Activated T-helper 1 cell treated with anti-CD3 and anti-CD28 coated beads, Interleukin-12 subunit alpha, Interleukin-12 subunit beta, Interleukin-2, Interleukin-4 antibody, amounts not matched to agents 30 ng/mL and 10 ng/mL and 1 ng/mL, durations not matched to agents 14 hours and 24 hours and 36 hours (primary cell): Measurements from ENCODE around the gene CREBRF. TPM values are rescaled to one million over a fixed set of nuclear protein-coding genes. Genes with fewer than 3 reads are reported as not detected.
"Not testable (repeated sequence)": the region's sequence is repeated elsewhere in the genome, so short reads cannot be mapped to it uniquely, and the experiment has no call there.

Experiments
- DNase-seq: peaks from one replicate; pipeline ENCODE4 v3.0.0; 2021; ENCODE audit warnings: low spot score
- H3K27ac Mint-ChIP-seq: one replicate; pipeline ENCODE4 v1.8.0; 2021; ENCODE audit warnings: mild to moderate bottlenecking, mixed read lengths
- H3K27me3 Mint-ChIP-seq: one replicate; pipeline ENCODE4 v1.8.0; 2022; ENCODE audit warnings: mild to moderate bottlenecking, moderate library complexity, mixed read lengths; ENCODE audit not compliant: insufficient read depth
- H3K36me3 Mint-ChIP-seq: one replicate; pipeline ENCODE4 v1.8.0; 2021; ENCODE audit warnings: low read depth, mixed read lengths
- H3K4me1 Mint-ChIP-seq: one replicate; pipeline ENCODE4 v1.8.0; 2021; ENCODE audit warnings: low read depth, mixed read lengths
- H3K4me3 Mint-ChIP-seq: one replicate; pipeline ENCODE4 v1.8.0; 2021; ENCODE audit warnings: mild to moderate bottlenecking, moderate library complexity, mixed read lengths
- H3K9me3 Mint-ChIP-seq: one replicate; pipeline ENCODE4 v1.8.0; 2021; ENCODE audit warnings: mixed read lengths
- intact Hi-C: fragments of 100-400 bp; cut with micrococcal nuclease; formaldehyde crosslinking; loops from one replicate; pipeline ENCODE4 v1.15.1; 2024
- total RNA-seq: library from RNA; stranded (reverse); gene quantifications from 2 replicates; pipeline ENCODE4 v1.2.3, GENCODE V29; 2022

CREBRF gene
- total RNA-seq, 1 donor from 2014 or later, result 7.4 TPM

- H3K36me3 Mint-ChIP-seq, result no peaks in the 10 kb centered on the region
- no peak for DNase-seq
- peaks cover 13% of the 10 kb centered on the region for H3K4me1 Mint-ChIP-seq
- H3K27ac Mint-ChIP-seq, result no peak overlapping the region
- H3K9me3 Mint-ChIP-seq, result no peaks in the 10 kb centered on the region
- no peak overlapping the region for H3K4me3 Mint-ChIP-seq
- intact Hi-C loops, result no loop called here
- H3K27me3 Mint-ChIP-seq, result no peaks in the 10 kb centered on the region
Observed at GRCh38 chr5:173042763-173043107, 13.4 kb upstream of the CREBRF start.

GRCh38 chr5:173045474-173045873 is 10.7 kb upstream of the CREBRF start:
- Mint-ChIP-seq H3K9me3 (no peaks in the 10 kb centered on the region), H3K36me3 (no peaks in the 10 kb centered on the region), H3K27me3 (no peaks in the 10 kb centered on the region), H3K4me3 (no peak overlapping the region), H3K27ac (no peak overlapping the region), H3K4me1 (no peaks in the 10 kb centered on the region)
- intact Hi-C loops, result no loop called here
- no peak for DNase-seq

GRCh38 chr5:173047096-173047837 is 8.9 kb upstream of the CREBRF start:
- H3K27ac Mint-ChIP-seq, H3K4me3 Mint-ChIP-seq, H3K36me3 Mint-ChIP-seq: not testable (repeated sequence)

GRCh38 chr5:173047838-173048105 is 8.4 kb upstream of the CREBRF start:
- no peak overlapping the region for H3K27ac Mint-ChIP-seq
- no peak overlapping the region for H3K4me3 Mint-ChIP-seq
- no peaks in the 10 kb centered on the region for H3K36me3 Mint-ChIP-seq
- DNase-seq, result no peak
- no peaks in the 10 kb centered on the region for H3K4me1 Mint-ChIP-seq
- intact Hi-C loops, result no loop called here
- H3K9me3 Mint-ChIP-seq, result no peaks in the 10 kb centered on the region
- peaks cover 4% of the 10 kb centered on the region for H3K27me3 Mint-ChIP-seq

More at GRCh38 chr5:173047096-173047837, 8.9 kb upstream of the CREBRF start:
- H3K9me3 Mint-ChIP-seq, DNase-seq, H3K27me3 Mint-ChIP-seq, intact Hi-C loops, H3K4me1 Mint-ChIP-seq: not testable (repeated sequence)

- H3K4me1 Mint-ChIP-seq, result peaks cover 15% of the 10 kb centered on the region
- H3K4me3 Mint-ChIP-seq, result no peak overlapping the region
- H3K27me3 Mint-ChIP-seq, result peaks cover 5% of the 10 kb centered on the region
- H3K27ac Mint-ChIP-seq, result no peak overlapping the region
- DNase-seq, result no peak
- no peaks in the 10 kb centered on the region for H3K36me3 Mint-ChIP-seq
- intact Hi-C loops, result loop anchor here (10.0 kb wide), 1 partner anchor 876 kb away; no protein-coding TSS in a partner anchor
- no peaks in the 10 kb centered on the region for H3K9me3 Mint-ChIP-seq
Observed at GRCh38 chr5:173050791-173051190, 5.4 kb upstream of the CREBRF start.

GRCh38 chr5:173051746-173052145 is 4.4 kb upstream of the CREBRF start:
- Mint-ChIP-seq H3K27me3 (peaks cover 5% of the 10 kb centered on the region), H3K36me3 (no peaks in the 10 kb centered on the region), H3K9me3 (no peaks in the 10 kb centered on the region), H3K4me3 (no peak overlapping the region), H3K4me1 (peaks cover 17% of the 10 kb centered on the region), H3K27ac (no peak overlapping the region)
- intact Hi-C loops, result loop anchor here (10.0 kb wide), 1 partner anchor 877 kb away; no protein-coding TSS in a partner anchor
- no peak for DNase-seq

GRCh38 chr5:173053041-173053440 is 3.1 kb upstream of the CREBRF start:
- H3K27me3 Mint-ChIP-seq, result peaks cover 5% of the 10 kb centered on the region
- DNase-seq, result no peak
- peaks cover 17% of the 10 kb centered on the region for H3K4me1 Mint-ChIP-seq
- intact Hi-C loops, result loop anchor here (10.0 kb wide), 1 partner anchor 878 kb away; no protein-coding TSS in a partner anchor
- no peaks in the 10 kb centered on the region for H3K36me3 Mint-ChIP-seq
- H3K9me3 Mint-ChIP-seq, result no peaks in the 10 kb centered on the region
- no peak overlapping the region for H3K4me3 Mint-ChIP-seq
- H3K27ac Mint-ChIP-seq, result no peak overlapping the region

- Mint-ChIP-seq H3K36me3 (no peaks in the 10 kb centered on the region), H3K9me3 (no peaks in the 10 kb centered on the region), H3K4me1 (peaks cover 17% of the 10 kb centered on the region), H3K4me3 (peak overlapping the region; percentile 87), H3K27ac (peak overlapping the region; percentile 92), H3K27me3 (peaks cover 5% of the 10 kb centered on the region)
- intact Hi-C loops, result loop anchor here (1.0 to 10.0 kb wide), 3 partner anchors 20 to 1668 kb away; partner anchors contain the start of gene NPM1
- DNase-seq, result no peak
Observed at GRCh38 chr5:173055042-173055721, 970 bp upstream of the CREBRF start.

- Mint-ChIP-seq H3K4me3 (peak overlapping the region; percentile 87), H3K36me3 (no peaks in the 10 kb centered on the region), H3K27ac (peak overlapping the region; percentile 92), H3K27me3 (peaks cover 4% of the 10 kb centered on the region), H3K9me3 (no peaks in the 10 kb centered on the region), H3K4me1 (peaks cover 17% of the 10 kb centered on the region)
- intact Hi-C loops, result loop anchor here (1.0 to 10.0 kb wide), 3 partner anchors 20 to 1668 kb away; partner anchors contain the start of gene NPM1
- no peak for DNase-seq
Observed at GRCh38 chr5:173055722-173055982, 500 bp upstream of the CREBRF start.

GRCh38 chr5:173056783-173057061 is 570 bp downstream of the CREBRF start:
- H3K27me3 Mint-ChIP-seq, result peaks cover 2% of the 10 kb centered on the region
- H3K36me3 Mint-ChIP-seq, result no peaks in the 10 kb centered on the region
- no peaks in the 10 kb centered on the region for H3K9me3 Mint-ChIP-seq
- H3K27ac Mint-ChIP-seq, result peak overlapping the region; percentile 90
- intact Hi-C loops, result loop anchor here (1.0 to 10.0 kb wide), 16 partner anchors 72 to 1669 kb away; partner anchors contain the start of genes BNIP1, BOD1, CPEB4 and ERGIC1
- peak overlapping the region; percentile 88 for H3K4me3 Mint-ChIP-seq
- no peak for DNase-seq
- peaks cover 17% of the 10 kb centered on the region for H3K4me1 Mint-ChIP-seq

GRCh38 chr5:173057062-173057924 is 1.1 kb downstream of the CREBRF start:
- Mint-ChIP-seq H3K27me3 (peaks cover 2% of the 10 kb centered on the region), H3K4me3 (peak overlapping the region; percentile 88), H3K27ac (peak overlapping the region; percentile 90), H3K36me3 (no peaks in the 10 kb centered on the region), H3K4me1 (peaks cover 17% of the 10 kb centered on the region), H3K9me3 (no peaks in the 10 kb centered on the region)
- intact Hi-C loops, result loop anchor here (1.0 to 10.0 kb wide), 15 partner anchors 73 to 1670 kb away; partner anchors contain the start of genes BNIP1, BOD1, CPEB4 and ERGIC1
- DNase-seq, result peak; percentile 98

- peaks cover 16% of the 10 kb centered on the region for H3K4me1 Mint-ChIP-seq
- intact Hi-C loops, result loop anchor here (10.0 kb wide), 1 partner anchor 853 kb away; no protein-coding TSS in a partner anchor
- H3K27me3 Mint-ChIP-seq, result no peaks in the 10 kb centered on the region
- H3K36me3 Mint-ChIP-seq, result no peaks in the 10 kb centered on the region
- H3K4me3 Mint-ChIP-seq, result no peak overlapping the region
- DNase-seq, result no peak
- no peak overlapping the region for H3K27ac Mint-ChIP-seq
- no peaks in the 10 kb centered on the region for H3K9me3 Mint-ChIP-seq
Observed at GRCh38 chr5:173062141-173062540, 6.0 kb downstream of the CREBRF start.

- H3K27me3 Mint-ChIP-seq, result no peaks in the 10 kb centered on the region
- H3K9me3 Mint-ChIP-seq, result no peaks in the 10 kb centered on the region
- no peaks in the 10 kb centered on the region for H3K36me3 Mint-ChIP-seq
- intact Hi-C loops, result loop anchor here (10.0 kb wide), 1 partner anchor 850 kb away; no protein-coding TSS in a partner anchor
- DNase-seq, result no peak
- peaks cover 16% of the 10 kb centered on the region for H3K4me1 Mint-ChIP-seq
- H3K4me3 Mint-ChIP-seq, result peak overlapping the region; percentile 29
- H3K27ac Mint-ChIP-seq, result peak overlapping the region; percentile 56
Observed at GRCh38 chr5:173065155-173065554, 9.0 kb downstream of the CREBRF start.
